ENCODE results near the gene ELK4.

DNA sequence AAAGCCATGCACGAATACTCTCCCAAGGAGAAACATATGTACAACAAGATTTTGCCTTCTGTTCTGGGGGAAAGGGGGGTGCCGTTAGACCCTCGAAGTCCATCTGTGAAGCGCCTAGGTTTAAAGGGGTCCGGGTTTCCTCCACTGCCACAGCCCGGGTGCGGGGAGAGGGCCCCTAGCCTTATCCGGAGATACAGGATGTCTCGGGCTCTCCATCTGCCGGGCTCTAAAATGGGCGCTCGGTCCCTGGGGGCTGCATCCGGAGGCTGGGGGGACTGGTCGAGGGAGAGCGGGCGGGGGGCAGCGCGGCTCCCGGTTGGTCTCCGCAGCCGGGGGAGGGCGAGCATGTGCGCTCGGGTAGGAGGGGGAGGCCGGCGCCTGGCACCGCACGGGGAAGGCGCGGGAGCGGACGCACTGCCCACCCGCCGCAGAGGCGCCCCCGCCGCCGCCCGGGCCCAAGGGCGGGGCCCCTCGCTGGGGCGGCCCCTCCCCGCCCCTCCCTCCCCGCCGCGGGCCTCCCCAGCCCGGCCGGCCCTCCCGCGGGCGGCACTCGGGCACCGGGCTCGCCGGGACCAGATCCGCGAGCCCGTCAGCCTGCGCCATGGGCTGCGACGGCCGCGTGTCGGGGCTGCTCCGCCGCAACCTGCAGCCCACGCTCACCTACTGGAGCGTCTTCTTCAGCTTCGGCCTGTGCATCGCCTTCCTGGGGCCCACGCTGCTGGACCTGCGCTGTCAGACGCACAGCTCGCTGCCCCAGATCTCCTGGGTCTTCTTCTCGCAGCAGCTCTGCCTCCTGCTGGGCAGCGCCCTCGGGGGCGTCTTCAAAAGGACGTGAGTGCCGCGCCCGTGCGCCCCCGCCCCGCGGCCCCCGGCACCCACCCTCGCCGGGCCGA is 63.1 kb downstream of the ELK4 start:
- TF ChIP-seq POLR2A (IDR thresholded peaks at IDR 0.05; ENCODE audit: low read length) (no peak), GATA1 (IDR thresholded peaks at IDR 0.05; ENCODE audit: low read depth, low read length) (no peak)
